NK-92 (cell line): ENCODE data around the gene ZNF423.
"Not testable (repeated sequence)": the region's sequence is repeated elsewhere in the genome, so short reads cannot be mapped to it uniquely, and the experiment has no call there.

Experiments
- DNase-seq: peaks from one replicate; lab custom pipeline; 2025; ENCODE audit not compliant: unreplicated experiment; lab: John Stamatoyannopoulos, UW

ZNF423 gene

DNA sequence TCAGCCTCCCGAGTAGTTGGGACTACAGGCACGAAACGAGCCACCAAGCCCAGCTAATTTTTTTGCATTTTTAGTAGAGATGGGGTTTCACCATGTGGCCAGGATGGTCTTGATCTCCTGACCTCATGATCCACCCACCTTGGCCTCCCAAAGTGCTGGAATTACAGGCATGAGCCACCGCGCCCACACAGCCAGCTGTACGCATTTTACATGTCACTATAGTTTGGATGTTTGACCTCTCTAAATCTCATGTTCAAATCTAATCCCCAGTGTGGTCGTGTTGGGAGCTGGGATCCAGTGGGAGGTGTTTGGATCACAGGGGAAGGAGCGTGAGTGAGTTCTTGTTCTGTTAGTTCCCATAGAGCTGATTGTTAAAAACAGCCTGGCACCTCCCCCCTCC is 293.0 kb downstream of the ZNF423 start:
- not testable (repeated sequence) for DNase-seq

DNA sequence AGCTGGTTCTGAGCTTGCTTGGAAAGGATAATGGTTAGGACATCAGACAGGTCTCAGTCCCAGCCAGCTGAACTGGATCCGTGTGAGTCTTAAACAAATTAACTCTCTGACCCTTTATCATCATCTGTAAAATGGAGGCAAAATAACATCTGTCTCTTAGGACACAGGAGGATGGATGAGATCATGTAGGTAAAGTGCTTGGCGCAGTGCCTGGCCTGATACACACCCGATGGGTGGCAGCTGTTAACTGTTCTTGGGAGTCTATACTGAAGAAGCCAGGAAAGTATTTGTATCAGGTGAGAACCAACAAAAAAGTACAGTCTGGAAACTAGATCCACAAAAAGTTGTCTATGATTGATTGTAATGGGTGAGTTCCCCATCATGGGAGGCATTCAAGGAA is 293.7 kb downstream of the ZNF423 start:
- DNase-seq: no peak

DNA sequence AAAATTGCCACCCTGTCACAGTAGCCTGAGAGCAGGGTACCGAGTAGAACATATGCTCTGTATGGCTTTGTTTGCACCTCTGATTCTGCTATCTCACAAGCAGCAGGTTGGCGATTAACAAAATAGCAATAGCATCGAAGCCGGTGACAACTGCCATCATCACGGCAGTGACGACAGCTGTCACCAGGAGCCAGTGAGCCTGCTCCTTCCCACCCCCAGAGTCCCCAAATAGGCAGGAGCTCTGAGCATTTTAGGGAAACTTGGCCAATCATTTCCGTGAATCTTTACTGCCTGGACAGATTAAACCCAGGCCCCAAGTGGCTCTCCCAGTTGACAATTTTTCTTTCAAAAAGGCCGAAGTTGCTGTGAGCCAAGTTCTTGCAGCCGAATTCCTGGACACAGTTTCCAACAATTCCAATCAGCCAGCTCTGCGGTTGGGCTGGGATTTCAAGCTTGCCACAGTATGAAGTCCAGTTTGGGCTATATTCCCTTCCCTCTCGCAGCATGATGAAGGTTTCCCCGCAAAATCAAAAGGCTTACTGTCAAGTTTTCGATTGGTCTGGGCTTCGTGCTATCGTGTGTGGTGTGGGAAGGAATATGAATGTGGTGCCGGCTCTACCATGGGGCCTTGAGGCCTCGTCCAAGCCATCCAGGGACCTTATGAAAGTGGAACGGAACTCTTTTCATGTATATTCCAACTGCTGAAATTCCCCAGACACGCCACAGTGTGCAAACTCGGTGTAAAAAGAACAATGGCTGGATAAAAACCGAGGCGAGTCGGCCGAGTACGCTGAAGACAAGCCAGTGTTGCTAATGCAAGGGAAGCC is 295.7 kb downstream of the ZNF423 start:
- DNase-seq: no peak

DNA sequence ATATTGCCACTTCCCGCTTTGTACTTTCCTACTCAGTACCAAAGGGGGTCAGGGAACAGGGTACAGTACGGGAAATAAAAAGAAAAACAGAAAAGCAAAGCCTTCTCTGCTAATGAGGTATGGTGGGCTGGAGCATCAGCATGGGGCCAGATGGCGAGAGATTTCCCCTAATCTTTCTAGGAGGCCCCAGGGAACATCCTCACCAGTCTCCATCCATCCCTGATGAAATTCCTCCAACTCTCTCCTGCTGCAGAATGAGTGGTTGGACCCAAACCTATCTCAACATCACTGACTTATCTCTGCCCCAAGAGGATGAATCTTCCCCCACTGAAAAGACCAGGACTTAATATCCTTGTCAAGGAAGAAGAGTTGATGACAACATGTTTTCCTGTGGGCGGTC is 296.7 kb downstream of the ZNF423 start:
- no peak for DNase-seq

DNA sequence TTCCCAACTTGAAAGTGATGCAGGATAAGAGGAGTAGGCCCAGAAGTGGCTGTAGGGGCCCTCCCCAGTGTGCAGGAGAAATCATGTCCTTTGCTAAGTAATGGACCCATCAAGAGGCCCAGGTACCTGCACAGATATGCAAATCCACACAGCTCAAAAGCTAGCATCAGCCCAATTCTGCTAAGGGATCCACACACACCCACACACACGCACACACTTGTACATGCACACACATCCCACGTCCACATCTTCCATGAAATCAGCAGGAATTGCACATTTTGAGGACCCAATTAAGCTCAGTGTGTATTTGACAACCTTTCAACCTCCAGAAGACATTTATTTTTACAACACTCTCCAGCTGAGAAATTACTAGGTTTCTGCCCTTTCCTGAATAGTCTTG is 297.5 kb downstream of the ZNF423 start:
- no peak for DNase-seq

DNA sequence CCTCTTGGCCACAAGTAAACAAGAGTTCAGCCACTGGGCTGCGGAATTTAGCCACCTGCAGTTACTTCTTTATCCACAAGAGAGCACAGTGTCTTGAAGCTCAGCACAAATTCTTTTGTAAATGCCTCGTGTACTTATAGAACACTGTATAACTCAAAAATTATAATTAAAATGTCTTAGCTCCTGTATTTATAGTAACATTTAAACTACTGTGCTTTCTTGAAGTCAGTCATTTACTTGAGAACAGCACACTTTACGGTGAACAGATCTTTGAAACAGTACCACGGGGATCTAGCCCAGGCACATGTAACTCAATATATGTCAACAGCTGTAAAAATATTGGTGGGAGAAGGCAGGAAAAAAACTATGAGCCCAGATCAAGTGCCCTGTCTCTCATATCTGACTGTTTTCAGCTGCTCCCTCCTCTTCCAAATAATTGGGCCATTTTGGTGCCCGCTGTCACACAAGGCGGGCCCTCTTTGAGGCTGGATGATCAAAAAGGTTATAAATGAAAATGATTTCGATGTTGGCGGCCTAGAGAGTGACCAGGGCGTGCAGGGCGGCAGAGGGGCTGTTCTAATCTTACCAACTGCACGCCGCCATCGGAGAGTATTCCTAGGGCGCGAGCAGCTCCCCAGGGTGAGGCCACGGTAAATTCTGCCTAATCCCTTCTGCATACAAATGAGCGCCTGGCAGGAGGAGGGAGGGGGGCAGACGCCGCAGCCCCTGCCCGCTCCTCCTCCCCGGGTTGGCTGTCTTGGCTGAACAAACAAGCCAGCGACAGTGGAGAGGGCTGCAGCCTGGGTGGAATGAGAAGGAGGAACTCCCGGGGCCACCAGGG is 299.1 kb downstream of the ZNF423 start:
- no peak for DNase-seq

DNA sequence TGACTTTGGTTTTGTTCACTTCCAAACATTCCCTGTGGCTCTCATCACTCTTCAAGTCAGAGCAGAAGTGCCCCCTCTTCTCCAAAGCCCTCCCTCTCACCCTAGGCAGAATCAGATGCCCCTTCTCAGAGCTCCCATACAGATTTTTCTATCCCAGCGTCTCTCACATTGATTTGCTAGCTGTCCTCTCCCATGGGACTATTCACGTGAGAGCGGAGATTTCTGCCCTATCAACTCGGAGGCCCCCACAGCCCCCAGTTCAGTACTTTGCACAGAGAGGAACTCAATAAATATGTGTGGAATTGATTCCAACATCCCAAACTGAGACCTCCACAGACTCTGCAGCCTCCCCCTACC is 299.7 kb downstream of the ZNF423 start:
- DNase-seq: no peak

DNA sequence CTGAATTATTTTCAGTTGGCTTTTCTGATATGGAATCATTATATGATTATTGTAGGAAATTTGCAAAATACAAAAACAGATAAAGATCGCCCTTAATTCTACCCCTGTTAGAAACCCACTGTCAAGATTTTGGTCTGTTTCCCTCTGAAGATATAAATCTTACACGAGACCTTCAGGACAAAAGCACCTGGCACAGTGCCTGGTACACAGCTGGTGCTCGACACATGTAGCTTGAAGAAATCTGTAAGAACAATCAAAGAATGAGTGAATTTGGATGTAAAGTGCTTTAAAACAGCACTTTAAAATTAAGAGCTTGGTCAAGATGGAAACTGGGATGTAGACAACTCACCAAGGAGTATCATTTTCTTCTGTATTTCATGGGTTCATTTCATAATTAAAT is 301.2 kb downstream of the ZNF423 start:
- DNase-seq: no peak

DNA sequence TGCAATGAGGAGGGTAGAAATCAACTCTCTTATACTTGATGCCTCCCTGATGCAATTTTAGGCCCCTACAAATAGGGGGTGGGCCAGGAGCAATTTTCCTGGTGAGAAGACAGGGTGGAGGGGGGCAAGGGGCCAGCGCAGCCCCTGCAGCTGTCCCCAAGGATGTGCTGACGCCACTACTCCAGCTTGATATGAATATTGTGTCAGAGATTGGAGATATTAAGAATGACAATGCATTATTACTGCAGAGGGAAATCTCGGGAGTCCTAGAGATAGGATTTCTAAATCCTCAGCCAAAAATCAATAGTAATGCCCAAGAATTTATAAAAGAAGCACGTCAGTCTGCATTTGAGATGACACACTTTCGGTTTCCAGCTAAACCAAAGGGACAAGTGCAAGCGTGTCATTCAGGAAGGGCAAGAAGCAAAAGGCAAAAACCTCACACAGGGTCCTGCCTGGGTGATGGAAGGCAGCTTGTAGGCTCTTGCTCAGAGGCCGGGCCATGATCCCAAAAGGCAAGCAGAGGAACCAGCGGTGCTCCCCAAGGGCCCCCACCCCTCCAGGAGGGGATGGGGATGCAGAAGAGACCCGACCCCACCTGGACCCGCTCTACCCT is 303.5 kb downstream of the ZNF423 start:
- DNase-seq: no peak

DNA sequence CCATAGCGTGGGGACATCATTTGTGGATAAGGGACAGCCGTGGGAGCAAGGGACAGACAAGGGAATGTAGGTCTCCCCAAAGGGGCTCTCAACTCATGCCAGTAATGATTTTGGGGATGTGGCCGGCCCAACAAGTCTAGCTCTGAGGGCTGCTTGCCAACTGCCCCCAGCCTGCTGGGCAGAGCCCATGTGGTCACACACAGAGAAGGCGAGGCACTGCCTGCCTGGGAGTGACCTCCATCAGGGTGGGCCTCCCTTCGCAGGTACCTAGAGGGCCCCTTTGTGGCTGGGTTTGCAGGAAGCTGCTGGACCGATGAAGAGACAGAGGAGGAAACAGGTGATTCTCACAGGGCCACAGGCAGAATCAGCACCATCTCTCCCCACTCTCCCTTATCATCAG is 305.2 kb downstream of the ZNF423 start:
- no peak for DNase-seq

DNA sequence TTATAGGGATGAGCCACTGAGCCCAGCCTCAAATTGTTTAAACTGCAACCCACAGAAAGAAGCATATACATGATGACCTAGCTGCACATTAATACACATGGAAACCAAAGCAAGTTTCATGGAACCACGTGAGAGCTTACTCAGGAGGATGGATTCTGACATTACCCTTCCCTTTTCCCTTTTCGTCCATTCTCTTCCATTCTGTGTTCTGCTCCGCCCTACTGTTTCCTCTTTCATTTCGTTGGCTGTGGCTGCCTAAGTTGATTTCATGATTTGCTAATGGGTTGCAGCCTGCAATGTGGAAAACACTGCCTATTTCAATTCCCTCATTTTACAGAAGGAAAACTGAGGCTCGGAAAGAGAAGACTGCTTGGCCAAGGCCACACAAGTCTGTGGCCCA is 305.8 kb downstream of the ZNF423 start:
- DNase-seq: no peak

DNA sequence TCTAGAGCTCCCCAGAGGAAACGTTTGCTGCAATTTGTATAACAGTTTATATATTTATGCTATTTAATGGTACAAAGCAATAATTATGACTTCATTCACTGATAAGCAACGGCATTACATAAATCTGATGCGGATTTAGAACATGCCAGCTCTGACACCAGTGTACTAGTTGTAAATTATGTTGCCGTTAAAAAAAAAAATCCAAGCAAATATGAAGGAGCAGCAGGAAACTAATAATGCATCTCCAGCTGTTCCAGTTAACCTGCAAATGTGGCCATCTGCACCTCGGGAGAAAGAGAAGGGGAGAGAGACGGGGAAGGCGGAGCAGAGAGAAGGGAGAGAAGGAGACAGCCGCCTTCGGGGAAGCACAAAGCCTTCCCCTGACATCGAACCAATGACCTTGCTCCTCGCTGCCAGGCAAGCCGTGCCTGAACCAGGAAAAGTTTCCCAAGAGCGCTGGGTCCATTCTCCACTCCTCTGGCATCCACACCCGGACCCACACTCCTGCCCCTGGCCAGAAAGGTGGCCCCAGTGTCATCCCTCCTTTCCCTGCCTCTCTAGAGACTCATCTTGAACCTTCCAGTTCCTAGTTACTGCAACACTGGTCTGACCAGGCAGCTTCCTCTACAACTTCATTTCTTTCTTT is 307.5 kb downstream of the ZNF423 start:
- DNase-seq: no peak

DNA sequence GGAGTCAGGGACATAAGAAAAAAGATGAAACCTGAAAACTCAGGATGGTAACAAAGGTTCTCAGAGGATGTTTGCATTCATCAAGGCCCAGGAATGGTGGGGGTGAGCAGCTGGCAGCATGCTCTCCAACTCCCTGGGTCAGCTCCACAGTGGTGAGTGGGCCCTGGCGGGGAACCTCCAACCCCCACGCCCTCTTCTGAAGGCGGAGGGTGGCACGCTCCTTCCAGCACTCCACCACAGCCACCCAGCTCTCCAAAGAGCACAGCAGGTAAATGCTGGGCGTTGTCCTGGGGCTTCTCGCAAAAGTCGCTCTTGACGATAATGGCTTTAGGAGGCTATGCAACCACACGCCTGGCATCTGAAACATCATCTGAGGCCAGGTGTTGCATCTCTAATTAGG is 308.5 kb downstream of the ZNF423 start:
- no peak for DNase-seq

DNA sequence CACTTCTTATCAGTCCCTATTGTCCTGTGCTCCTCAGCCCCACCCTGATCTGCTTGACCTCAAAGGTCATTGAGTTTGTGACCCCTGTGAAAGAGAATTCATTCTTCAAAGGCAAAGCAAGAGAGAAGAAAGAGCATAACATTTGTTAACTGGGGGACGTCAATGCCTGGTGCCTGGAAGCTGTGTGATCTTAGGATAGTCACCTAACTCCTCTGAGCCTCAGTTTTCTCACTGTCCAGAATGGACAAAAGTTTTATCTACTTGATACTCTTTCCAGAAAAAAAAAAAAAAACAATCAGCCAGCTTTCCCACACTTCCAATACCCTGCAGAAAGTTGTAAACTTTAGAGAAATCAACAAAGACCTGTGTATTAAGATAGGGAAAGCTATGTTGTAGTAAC is 309.2 kb downstream of the ZNF423 start:
- no peak for DNase-seq

DNA sequence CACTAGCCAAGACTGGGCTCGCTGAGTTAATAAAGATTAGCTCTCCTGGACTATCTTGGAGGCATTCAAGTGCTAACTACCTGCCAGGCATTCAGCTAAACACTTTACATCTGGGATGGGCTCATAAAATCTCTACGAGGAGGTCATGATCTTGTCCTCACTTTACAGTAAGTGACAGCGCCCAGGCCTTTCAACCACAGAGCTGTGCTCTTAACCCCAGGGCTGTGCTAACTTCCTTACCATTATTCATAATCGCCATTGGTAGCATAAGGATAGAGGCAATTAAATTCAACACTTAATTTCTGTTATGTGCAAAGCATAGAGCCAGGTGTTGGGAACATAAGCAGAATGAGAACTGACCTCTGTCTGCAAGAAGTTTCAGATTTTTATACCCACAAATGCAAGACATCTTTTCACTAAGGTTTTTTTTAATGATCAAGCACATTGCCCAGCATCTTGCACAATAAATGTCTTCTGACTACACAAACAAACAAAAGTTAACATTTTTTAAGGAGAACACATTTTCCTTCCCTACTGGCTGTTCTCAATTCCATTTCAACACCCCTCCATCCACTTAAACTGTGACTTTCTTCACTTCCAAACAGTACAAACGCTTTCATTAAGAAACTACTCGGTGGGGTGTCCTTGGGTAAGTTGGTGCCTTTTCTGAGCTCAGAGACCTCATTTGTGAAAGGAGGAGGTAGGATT is 310.0 kb downstream of the ZNF423 start:
- DNase-seq: no peak

DNA sequence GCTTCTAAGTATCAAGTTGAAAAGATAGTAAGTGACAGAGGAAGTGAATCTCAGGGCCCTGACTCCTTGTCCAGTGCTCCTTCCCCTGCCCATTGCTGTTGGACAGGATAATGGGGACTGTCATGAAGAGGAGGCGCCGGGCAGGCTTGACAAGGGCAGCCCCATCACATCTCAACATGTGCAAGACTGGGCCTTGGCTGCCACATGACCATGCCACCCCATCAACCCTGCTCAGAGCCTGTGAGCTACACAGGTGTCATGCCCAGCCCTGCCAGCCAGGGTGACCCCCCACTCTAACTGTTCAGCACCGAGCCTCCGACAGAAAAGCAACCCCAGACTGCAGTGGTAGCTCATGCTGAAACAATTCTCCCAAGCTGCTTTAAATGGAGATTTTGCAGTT is 310.7 kb downstream of the ZNF423 start:
- no peak for DNase-seq

DNA sequence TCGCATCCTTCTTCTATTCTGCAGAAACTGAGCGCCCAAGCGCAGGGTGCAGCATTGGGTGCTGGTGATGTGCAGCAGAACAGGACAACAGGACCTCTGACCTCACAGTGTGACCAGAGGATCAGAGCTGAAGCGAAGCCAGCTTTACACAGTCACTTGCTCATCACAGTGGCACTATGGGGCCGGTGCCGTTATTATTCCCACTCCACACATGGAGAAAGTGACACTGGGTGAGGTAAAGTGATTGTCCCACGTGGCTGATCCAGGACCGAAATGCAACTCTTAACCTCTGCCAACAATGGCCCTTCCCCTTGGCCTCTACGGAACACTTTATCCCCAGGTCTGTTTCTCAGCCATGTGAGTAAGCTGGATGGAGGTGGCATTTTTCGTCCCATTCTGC is 311.1 kb downstream of the ZNF423 start:
- no peak for DNase-seq

DNA sequence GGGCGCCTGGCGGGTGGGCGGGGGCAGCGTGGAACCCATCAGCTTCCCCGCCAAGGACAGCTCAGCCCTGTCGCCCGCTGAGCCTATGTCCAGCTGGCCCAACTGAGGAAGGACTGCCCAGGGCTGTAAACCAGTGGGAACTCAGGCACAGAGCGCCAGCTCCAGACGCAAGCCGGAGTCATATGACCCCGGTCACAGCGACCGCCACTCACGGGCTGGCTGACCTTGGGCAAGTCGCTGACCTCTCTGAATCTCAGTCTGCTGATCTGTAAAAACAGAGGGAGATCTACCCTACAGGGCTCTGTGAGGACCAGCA is 312.3 kb downstream of the ZNF423 start:
- DNase-seq: no peak

DNA sequence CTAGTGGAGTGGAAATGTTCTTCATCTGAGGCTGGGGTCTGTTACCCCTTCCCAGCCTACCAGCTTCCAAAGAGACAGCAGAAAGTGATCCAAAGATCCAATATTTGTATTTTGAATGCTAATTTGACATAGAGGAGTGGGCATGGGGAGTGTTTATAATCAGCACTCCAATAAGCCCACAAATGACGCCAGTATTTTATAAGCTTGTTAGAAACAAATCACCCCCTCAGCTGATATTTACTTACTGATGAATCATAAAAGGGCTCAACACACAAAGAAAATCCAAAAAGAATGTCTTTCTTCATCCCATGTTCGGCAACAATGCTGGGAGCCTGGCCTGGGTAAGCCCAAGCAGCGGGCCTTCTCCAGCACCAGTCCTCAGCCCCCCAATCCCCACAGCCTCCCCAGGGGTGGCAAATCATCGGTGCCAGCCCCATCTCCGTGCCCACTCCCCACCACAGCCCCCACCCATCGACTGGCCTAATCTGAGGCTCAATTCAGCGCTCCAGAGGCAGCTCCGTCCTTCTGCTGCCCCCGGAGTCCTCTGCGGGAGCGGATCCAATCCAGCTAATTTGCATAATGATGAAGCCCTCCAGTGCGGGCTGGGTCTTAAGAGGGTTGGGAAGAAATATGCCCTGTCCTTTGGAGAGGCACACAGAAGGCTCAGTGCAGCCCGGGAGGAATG is 312.8 kb downstream of the ZNF423 start:
- DNase-seq: no peak

DNA sequence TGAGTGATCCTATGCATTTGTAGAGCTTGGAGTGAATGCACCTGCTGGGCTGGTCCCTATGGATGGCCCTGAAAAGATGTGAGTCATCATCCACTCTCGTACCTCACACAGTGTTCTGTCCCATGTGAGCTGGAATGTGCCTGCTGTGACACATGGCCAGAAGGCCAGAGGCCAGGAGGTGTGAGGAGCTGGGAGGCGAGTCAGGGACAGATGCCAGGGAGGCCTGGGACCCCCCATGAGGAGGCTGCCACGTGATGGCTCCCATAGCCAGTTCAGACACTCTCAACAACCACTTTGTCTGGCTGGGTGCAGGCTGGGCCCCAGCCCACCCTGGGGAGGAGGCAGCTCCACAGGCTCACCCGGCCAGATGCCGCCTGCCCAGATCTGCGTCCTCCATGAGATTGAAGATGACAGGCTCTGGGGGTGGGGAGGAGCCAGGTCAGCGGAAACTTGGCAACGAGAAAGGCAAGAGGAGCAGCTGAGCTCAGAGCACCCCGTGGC is 313.5 kb downstream of the ZNF423 start:
- DNase-seq: no peak
